GM19238 (cell line): ENCODE data around the gene CPN1.
"Not testable (repeated sequence)": the region's sequence is repeated elsewhere in the genome, so short reads cannot be mapped to it uniquely, and the experiment has no call there.

ENCODE experiments used
- DNase-seq: peaks from one replicate; pipeline ENCODE4 v3.0.0; 2011; ENCODE audit warnings: low spot score; ENCODE audit not compliant: insufficient read length

The CPN1 gene

DNA sequence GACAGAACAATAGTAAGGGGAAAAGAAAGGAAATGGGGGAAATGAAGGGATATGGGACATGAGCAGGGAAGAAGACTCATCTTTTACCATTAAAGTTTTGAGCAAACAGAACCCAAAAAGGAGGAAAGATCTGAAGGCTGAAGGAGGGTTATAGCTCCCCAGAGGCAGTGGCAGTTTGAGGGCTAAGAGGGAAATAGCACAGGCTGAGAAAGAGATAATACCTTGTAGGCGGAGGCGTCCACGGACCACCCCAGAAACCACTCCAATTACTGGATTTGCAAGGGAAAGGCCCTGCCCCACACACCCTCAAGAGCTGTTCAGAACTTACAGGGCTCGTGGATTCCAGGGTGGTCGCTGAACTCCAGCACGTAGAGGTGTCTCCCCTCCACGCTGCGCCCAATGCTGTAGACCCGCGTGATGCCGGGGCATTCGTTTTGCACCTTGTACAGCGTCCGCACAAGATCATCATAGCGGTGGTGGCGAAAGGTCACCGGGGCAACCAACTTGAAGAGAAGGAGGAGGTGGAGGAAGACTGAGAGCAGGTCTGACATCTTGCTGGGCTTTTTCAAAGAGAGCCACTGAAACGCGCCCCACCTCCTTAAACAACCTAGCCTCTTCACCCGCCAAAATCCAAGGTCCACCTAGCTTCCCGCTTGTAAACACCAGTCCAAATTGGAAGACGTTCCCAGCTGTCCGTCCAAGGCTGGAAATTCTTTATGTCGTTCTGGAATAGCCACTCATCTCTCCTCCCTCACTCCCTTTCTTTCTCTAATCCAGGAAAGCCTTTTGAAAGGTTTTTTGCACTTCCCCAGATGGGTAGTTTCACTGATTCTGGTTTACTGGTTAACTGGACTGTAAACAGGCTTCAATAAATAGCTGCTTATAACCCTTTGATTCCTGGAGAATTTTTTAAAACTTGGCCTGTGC, at the start of gene CPN1:
TSS of gene CPN1 (minus strand) at position 795 of the 927 bp plus-strand sequence. CDS start at position 551, 244 bp downstream.
- no peak for DNase-seq

DNA sequence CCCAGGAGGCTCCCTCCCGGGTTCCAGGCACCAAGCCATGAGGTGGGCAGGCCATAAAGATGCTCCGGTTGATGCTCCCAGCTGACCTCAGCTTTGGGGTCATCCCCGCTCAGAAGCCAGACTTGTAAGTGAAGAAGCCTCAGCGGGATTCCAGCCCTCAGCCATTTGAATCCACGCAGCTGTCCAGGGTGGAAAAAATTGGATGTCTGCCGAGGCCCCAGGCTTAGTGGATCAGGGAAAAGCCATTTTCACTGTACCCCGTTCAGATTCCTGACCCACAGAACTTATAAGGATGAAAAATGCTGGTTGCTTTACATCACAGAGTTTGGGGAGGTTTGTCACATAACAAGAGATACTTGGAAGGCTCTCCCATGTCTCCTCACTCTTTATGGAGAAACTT, 49.2 kb upstream of the CPN1 start:
- DNase-seq: no peak

DNA sequence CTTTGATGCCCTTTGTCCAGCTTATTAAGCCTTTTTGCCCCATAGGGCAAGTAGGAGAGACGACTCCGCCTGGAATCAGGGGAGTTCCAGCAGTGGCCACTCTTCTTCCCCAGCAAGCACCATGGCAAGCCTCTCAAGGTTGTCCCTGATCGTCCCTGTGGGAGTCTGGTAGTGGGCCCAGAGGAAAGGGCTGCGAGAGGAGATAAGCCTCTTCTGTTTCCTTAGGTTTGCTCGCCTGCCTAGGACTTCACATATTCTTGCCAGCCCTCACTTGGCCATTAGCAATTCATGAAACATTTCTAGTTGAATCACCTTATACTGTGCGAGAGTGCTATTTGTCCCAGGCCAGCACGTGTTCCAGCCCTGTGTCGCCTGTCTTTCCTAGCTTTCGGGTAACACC, 47.8 kb upstream of the CPN1 start:
- DNase-seq: no peak

DNA sequence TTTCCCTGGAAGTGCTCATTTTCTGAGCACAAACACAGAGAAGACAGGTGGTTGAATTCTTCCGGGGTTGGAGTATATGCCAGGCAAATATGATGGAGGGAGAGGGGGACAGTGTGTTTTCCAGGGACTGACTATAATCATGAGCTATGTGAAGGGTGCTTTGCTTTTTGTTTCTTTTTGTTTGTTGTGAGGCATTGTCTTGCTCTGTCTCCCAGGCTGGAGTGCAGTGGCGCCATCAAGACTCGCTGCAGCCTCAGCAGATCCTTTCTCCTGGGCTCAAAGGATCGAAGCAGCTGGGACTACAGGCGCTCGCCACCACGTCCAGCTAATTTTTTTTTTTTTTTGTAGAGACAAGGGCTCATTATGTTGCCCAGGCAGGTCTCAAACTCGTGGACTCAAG, 47.3 kb upstream of the CPN1 start:
- no peak for DNase-seq

DNA sequence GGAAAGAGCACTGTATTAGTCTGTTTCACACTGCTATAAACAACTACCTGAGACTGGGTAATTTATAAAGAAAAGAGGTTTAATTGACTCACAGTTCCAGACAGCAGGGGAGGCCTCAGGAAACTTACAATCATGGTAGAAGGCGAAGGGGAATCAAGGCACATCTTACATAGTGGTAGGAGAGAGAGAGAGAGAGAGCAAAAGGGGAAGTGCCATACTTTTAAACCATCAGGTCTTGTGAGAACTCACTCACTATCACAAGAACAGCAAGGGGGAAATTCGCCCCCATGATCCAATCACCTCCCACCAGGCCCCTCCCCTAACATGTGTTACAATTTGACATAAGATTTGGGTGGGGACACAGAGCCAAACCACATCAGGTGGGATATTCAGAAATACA, 43.7 kb upstream of the CPN1 start:
- DNase-seq: not testable (repeated sequence)

DNA sequence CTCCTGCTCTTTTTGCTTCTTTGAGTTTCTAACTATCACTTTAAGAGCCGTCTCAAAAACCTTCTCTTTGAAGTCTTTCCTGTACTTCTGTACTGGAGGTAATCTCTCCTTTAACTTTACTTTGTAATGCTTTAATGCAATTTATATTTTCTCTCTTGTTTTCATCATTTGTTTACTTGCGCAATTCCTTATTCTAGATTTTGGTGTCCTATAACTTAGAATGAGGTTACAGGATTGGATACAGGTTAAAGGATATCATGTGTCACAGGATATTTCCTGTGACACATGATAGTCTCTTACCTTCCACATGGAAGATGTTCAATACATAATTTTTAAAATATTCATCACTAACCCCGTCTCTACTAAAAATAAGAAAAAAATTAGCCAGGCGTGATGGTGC, 42.4 kb upstream of the CPN1 start:
- no peak for DNase-seq

DNA sequence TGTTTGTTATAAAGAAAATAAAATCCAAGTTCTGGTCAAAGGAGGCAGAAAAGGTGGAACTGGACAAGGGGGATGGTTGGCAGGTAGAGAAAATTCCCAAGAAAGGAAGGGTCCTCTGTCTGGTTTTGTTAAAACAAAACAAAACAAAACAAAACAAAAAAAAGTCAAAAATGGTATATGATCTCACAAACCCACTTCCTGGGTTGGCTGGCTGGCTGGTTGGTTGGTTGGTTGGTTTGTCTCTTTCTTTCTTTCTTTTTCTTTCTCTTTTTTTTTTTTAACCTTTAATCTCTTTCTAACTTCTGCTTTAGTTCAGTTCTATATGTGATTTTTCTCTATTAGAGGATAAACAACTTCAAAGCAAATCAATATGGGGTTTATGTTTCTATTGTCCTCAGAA, 41.1 kb upstream of the CPN1 start:
- no peak for DNase-seq

DNA sequence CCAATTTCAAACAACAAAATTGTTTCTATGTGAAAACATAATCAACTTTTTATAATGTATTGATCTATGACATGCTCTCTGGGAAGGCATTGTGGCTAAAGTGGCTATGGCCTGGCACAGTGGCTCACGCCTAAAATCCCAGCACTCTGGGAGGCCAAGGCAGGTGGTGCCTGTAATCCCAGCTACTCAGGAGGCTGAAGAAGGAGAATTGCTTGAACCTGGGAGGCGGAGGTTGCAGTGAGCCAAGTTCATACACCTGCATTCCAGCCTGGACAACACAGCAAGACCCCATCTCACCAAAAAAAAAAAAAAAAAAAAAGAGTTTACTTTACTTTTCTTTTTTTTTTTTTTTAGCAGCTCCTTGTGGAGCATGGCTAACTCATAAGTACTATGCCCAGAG, 38.9 kb upstream of the CPN1 start:
- DNase-seq: no peak

DNA sequence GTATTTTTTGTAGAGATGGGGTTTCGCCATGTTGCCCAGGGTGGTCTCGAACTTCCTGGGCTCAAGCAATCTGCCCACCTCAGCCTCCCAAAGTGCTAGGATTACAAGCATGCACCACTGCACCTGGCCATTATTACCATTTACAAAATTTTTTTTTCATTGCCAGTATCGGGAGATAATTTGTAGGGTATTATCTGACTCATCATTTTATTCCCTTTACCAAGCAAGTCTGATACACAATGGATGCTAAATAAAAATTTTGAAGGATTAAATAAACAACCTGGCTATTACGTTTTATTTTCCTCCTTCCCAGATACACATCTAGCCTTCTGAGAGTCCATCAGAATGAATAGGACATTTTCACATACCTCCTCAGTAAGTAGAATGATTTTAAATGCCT, 38.1 kb upstream of the CPN1 start:
- no peak for DNase-seq

DNA sequence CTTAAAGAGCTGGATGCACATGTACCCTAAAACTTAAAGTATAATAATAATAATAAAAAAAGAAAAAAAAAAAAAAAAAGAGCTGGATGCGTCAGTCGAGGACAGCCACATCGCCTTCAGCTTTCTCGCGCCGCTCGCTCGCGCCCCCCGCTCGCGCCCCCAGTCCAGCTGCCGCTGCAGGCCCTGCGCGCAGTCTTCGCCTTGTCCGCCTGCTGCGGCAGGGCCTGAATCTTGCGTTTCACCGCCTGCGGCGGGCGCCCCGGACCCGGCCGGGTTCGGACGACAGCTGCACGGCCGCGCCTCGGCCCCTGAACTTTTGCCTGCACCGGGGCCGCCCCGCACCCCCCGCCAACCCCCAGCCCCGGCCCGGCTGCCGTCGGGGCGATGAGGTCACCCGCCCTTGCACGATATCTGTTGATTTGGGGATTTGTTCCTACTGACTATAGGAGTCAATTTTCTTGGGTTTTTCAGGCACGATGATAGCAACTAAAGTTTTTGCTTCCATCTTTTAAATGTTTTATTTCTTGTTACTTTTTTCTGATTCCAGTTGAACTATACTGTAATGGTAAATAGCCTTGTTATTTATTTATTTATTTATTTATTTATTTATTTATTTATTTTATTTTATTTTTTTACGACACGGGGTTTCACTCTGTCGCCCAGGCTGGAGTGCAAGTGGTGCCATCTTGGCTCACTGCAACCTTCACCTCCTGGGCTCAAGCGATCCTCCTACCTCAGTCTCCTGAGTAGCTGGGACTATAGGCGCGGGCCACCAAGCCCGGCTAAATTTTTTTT, 33.5 kb upstream of the CPN1 start:
- no peak for DNase-seq

DNA sequence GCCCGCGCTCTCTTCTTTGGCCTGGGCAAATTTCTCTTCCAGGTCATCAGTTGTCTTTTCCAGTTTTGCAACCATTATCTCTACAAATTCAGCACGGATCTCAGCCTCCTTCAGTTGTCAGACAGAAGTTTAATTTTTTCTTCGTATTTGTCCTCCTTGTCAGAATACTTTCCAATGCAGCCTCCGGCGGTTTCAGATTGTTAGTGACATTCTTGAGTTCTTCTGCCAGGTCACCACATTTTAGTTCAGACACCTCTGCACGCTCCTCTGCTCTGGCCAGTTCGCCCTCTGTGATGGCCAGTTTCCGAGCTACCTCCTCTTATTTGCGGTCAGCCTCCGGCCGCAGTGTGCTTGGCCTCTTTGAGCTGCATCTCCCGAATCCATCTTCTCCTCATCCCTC, 32.8 kb upstream of the CPN1 start:
- no peak for DNase-seq

DNA sequence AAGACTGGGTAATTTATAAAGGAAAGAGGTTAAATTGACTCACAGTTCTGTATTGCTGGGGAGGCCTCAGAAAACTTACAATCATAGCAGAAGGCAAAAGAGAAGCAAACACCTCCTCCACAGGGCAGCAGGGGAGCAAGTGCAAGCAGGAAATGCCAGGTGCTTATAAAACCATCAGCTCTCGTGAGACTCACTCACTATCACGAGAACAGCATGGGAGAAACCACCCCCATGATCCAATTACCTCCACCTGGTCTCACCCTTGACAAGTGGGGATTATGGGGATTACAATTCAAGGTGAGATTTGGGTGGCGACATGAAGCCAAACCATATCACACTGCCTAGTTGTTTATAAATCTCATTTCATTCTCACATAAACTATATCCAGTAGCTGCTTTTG, 28.0 kb upstream of the CPN1 start:
- no peak for DNase-seq

DNA sequence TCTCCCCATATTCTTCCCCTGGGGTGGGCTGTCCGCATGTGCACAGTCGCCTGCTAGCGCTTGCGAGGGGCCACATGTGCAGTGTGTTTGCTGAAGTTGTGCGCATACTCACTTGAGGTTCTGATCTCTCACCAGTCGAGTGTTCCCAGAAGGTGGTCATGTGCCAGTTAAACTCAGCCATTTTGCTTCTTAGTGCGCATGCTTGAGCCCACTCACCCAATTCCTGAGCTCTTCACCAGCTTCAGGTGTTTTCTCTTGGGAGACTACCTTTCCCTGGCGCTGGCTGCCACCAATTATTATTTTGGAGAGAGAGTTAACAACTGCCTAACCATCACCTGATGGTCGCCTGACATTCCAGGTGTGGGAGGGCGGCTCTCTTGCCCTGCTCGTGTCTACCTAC, 25.2 kb upstream of the CPN1 start:
- no peak for DNase-seq

DNA sequence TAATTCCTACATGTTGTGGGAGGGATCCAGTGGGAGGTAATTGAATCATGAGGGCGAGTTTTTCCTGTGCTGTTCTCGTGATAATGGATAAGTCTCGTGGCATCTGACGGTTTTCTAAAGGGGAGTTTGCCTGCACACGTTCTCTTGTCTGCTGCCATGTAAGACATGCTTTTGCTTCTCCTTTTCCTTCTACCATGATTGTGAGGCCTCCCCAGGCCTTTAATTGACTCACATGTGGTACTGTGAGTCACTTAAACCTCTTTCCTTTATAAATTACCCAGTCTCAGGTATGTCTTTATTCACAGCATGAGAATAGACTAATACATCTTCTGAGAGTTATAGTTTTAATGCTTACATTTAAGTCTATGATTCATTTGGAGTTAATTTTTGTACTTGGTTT, 22.6 kb upstream of the CPN1 start:
- no peak for DNase-seq

DNA sequence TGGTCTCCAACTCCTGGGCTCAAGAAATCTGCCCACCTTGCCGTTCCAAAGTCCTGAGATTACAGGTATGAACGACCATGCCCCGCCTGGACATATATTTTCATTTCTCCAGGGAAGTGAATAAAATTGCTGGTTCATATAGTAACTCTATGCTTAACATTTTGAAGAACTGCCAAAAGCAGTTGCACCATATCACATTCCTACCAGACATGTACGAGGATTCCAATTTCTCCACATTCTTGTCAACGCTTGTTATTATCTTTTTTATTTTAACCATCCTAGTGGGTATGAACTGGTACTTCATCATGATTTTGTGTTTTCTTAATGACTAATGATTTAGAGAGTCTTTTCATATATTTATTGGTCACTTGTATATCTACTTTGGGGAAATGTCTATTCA, 21.9 kb upstream of the CPN1 start:
- DNase-seq: no peak

DNA sequence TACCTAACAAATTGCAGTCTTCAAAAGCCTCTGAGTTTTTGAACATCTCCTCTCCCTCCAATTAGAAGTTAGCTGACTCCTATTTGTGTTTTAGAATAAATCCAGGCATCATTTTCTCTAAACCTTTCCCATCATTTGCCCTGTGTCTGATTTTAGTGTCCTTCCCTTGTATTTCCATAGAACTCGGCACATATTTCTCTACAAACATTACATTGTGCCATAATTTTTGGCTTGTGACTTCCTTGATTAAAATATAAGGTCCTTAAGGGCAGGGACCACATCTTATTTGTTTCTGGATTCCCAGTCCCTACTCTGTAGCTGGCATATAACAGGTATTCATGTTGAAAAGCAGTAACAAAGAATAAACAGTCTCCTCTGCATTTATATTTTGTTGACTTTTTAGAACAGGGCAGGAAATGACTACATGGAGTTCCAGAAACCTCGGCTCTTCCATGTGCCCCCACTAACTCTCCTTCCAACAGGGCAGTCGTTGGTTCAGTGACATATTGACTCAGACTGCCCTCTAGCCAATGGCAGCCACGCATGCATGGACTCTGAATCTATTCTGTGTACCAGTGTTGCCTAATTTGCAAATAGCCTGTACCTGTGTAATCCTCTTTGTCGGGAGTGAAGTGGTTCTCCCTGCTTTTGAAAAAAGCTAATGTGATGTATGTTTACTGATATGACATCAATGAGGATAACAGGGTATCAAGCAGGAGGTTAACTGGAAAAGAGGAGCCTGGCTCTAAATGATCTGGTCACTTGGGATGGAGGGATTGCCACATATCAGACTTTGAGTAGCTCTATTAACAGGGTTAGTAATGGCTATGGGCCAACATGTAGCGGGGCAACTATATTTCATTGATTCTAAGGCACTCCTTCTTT, 19.8 kb upstream of the CPN1 start:
- DNase-seq: no peak

DNA sequence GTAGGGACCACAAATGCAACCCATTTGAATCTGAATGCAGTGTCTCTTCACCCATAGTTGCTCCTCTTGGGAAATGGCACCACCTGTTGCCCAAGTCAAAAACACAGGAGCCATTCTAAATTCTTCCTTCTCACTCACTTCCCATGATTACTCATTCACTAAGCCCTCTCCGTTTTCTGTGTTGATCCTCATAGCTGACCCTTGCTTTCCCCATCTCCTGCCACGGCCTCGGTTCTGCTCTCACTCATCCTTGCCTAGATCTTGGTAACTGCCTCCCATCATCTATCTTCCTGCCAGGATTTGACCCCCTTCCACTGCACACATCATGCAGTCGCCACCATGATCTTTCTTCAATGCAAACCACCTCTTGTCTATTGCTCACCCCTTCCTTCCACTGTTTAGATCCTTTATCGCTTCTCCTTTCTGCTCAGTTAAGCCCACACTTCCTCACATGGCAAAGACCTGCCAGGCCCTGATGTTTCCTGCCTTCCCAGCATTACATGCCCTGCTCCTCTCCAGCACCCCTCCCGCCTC, 19.0 kb upstream of the CPN1 start:
- no peak for DNase-seq

DNA sequence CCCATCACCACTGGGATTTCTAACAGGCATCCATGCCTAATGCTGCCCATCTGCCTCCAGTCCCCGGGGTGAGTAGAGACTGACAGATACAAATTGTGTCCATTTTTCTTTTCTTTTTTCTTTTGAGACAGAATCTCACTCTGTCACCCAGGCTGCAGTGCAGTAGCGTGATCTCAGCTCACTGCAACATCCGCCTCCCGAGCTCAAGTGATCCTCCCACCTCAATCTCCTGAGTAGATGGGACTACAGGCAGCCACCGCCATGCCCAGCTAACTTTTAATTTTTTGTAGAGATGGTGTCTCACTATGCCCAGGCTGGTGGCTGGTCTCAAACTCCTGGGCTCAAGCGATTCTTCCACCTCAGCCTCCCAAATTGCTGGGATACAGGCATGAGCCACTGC, 7.6 kb upstream of the CPN1 start:
- DNase-seq: no peak

DNA sequence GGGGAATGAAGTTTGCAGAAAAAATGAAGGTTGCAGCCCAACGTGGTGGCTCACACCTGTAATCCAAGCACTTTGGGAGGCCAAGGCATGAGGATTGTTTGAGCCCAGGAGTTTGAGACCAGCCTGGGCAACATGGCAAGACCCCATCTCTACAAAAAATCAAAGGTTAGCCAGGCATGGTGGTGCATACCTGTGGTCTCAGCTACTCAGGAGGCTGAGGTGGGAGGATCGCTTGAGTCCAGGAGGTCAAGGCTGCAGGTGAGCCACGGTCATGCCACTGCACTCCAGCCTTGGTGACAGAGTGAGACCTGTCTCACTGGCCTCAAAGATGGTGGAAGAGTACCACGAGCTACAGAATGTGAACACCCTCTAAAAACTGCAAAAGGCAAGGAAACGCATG, 5.0 kb upstream of the CPN1 start:
- not testable (repeated sequence) for DNase-seq

DNA sequence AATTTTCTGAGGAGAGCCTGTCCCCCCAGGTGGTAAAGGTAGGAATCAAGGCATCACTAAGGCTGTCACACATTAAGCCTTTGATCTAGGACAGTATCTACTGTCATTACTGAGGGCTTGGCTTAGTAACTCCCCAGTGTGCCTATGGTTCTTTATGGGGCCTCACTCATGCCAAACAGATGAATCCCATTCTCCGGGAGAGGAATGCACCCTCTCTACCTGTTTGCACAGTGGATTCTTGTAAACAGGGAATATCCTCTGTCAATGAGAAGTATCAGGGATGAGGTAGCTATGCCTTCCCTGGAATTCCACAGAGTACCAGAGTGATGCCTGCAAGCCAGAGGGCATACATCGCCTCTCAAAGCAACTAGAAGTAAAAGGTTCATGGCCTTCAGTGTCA, 3.9 kb upstream of the CPN1 start:
- no peak for DNase-seq

DNA sequence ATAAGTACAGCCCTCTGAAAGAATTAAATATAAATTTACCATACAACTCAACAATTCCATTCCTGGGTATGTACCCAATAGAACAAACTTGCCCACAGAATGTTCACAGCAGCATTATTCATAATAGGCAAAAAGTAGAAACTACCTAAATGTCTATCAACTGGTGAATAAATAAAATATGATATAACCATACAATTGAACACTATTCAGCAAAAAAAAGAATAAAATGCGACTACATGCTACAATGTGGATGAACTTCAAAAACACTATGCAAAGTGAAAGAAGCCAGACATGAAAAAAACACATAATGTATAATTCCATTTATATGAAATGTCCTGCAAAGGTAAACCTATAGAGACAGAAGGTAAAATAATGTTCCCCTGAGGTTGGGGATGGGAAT, 2.0 kb upstream of the CPN1 start:
- no peak for DNase-seq
